Glutamatergic neuron (in vitro differentiated cells): ENCODE measurements around the gene MATCAP1. TPM values are rescaled to one million over a fixed set of nuclear protein-coding genes. Genes with fewer than 3 reads are reported as not detected.

ENCODE experiments used
- DNase-seq: peaks from one replicate; pipeline ENCODE4 v3.0.0; 2022
- H3K27ac Mint-ChIP-seq: one replicate; pipeline ENCODE4 v1.8.0; 2020; ENCODE audit warnings: mild to moderate bottlenecking, mixed read lengths, inconsistent platforms; ENCODE audit not compliant: unreplicated experiment
- H3K27me3 Mint-ChIP-seq: one replicate; pipeline ENCODE4 v1.8.0; 2020; ENCODE audit warnings: mild to moderate bottlenecking, moderate library complexity, mixed read lengths, inconsistent platforms; ENCODE audit not compliant: unreplicated experiment
- H3K36me3 Mint-ChIP-seq: one replicate; pipeline ENCODE4 v1.8.0; 2020; ENCODE audit warnings: mild to moderate bottlenecking, mixed read lengths, inconsistent platforms; ENCODE audit not compliant: unreplicated experiment
- H3K4me1 Mint-ChIP-seq: one replicate; pipeline ENCODE4 v1.8.0; 2020; ENCODE audit warnings: mild to moderate bottlenecking, low read depth, mixed read lengths, inconsistent platforms; ENCODE audit not compliant: unreplicated experiment
- H3K4me3 Mint-ChIP-seq: one replicate; pipeline ENCODE4 v1.8.0; 2020; ENCODE audit warnings: mild to moderate bottlenecking, mixed read lengths, inconsistent platforms; ENCODE audit not compliant: unreplicated experiment
- H3K9me3 Mint-ChIP-seq: one replicate; pipeline ENCODE4 v1.8.0; 2020; ENCODE audit warnings: mild to moderate bottlenecking, moderate library complexity, mixed read lengths, inconsistent platforms; ENCODE audit not compliant: unreplicated experiment
- CTCF ChIP-seq: fragments of 200-600 bp; sonication (generic); IDR thresholded peaks from one replicate; pipeline ENCODE4 v1.5.0; 2021; ENCODE audit not compliant: partially characterized antibody, unreplicated experiment
- total RNA-seq: library from RNA; stranded (reverse); fragmentation: NEBNext Ultra II Directional; extraction: Animal tissue kit (Norgen Biotek cat#: 25700); gene quantifications from one replicate; pipeline ENCODE4 v1.2.1, GENCODE V29; 2021; ENCODE audit not compliant: unreplicated experiment

The MATCAP1 gene
- total RNA-seq, 1 donor from 2014 or later: 197 TPM

DNA sequence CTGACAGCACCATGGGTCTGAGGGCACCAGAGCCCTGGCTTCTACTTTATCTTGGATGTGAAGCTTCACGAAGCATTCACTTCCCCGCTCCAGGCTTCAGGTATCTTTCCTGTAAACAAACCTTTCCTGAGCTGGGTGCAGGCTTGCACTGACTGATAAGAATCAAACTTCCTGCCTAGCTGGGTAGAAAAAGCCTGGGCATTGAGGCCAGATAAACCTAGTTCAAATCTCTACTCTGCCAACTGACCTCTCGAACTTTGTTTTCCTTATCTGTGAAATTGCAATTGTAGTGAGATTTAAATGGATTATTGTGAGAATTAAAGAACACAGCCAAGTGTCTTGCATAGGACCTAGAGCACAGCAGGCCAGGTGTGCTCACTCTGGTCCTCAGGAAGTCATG, 40.2 kb upstream of the MATCAP1 start:
- peaks cover 12% of the 10 kb centered on the region for H3K27me3 Mint-ChIP-seq

GRCh38 chr16:67216612-67217490, 33.1 kb upstream of the MATCAP1 start:
- Mint-ChIP-seq H3K27me3 (peaks cover 14% of the 10 kb centered on the region), H3K9me3 (peaks cover 13% of the 10 kb centered on the region), H3K4me3 (no peak overlapping the region), H3K36me3 (peaks cover 10% of the 10 kb centered on the region), H3K4me1 (no peaks in the 10 kb centered on the region), H3K27ac (no peak overlapping the region)
- DNase-seq: no peak
- TF ChIP-seq CTCF: no peak

More for the DNA sequence above, 40.2 kb upstream of the MATCAP1 start:
- no peak overlapping the region for H3K4me3 Mint-ChIP-seq
- TF ChIP-seq CTCF: no peak
- peaks cover 14% of the 10 kb centered on the region for H3K4me1 Mint-ChIP-seq
- H3K27ac Mint-ChIP-seq: no peak overlapping the region
- H3K36me3 Mint-ChIP-seq: no peaks in the 10 kb centered on the region
- H3K9me3 Mint-ChIP-seq: peaks cover 5% of the 10 kb centered on the region
- no peak for DNase-seq

- no peak overlapping the region for H3K27ac Mint-ChIP-seq
- H3K36me3 Mint-ChIP-seq: peaks cover 10% of the 10 kb centered on the region
- peaks cover 11% of the 10 kb centered on the region for H3K9me3 Mint-ChIP-seq
- H3K4me3 Mint-ChIP-seq: no peak overlapping the region
- no peak for DNase-seq
- no peaks in the 10 kb centered on the region for H3K4me1 Mint-ChIP-seq
- peaks cover 14% of the 10 kb centered on the region for H3K27me3 Mint-ChIP-seq
- TF ChIP-seq CTCF: no peak
Measured at GRCh38 chr16:67215706-67216105, 31.9 kb upstream of the MATCAP1 start.

GRCh38 chr16:67213197-67214019, 29.6 kb upstream of the MATCAP1 start:
- Mint-ChIP-seq H3K4me3 (no peak overlapping the region), H3K27ac (no peak overlapping the region), H3K27me3 (peaks cover 16% of the 10 kb centered on the region), H3K36me3 (peaks cover 10% of the 10 kb centered on the region), H3K9me3 (peaks cover 11% of the 10 kb centered on the region), H3K4me1 (no peaks in the 10 kb centered on the region)
- no peak for TF ChIP-seq CTCF
- DNase-seq: no peak
